Neutrophil (primary cell): ENCODE data around the gene BTK.

ENCODE experiments used
- H3K27ac ChIP-seq: fragments of 200-600 bp; sonication (generic); 2 replicates; pipeline ENCODE4 v1.5.1; 2016; ENCODE audit warnings: mild to moderate bottlenecking, moderate library complexity
- H3K27me3 ChIP-seq: fragments of 200-600 bp; sonication (generic); 2 replicates; pipeline ENCODE4 v1.6.0; 2016; ENCODE audit warnings: mild to moderate bottlenecking
- H3K36me3 ChIP-seq: fragments of 200-600 bp; sonication (generic); 2 replicates; pipeline ENCODE4 v1.5.1; 2017
- H3K4me1 ChIP-seq, 2 experiments: fragments of 200-600 bp in 1 of 2; sonication (generic) in 1 of 2; 1 replicate in 1 of 2; 2 replicates in 1 of 2; pipeline versions ENCODE4 v1.5.1 to v1.6.1; 2013 to 2016; ENCODE audit warnings: low read depth in 1 of 2, low read length in 1 of 2, mild to moderate bottlenecking in 1 of 2, moderate library complexity in 1 of 2; ENCODE audit not compliant: control insufficient read depth in 1 of 2, insufficient read depth in 1 of 2
- H3K4me3 ChIP-seq, 2 experiments: fragments of 200-600 bp in 1 of 2; sonication (generic) in 1 of 2; 1 replicate in 1 of 2; 2 replicates in 1 of 2; pipeline ENCODE4 v1.5.1; 2013 to 2016; ENCODE audit warnings: low read depth in 1 of 2, low read length in 1 of 2, mild to moderate bottlenecking in 1 of 2, moderate library complexity in 1 of 2
- H3K9me3 ChIP-seq: fragments of 200-600 bp; sonication (generic); 2 replicates; pipeline ENCODE4 v1.5.1; 2016
- CTCF ChIP-seq: fragments of 200-600 bp; sonication (generic); IDR thresholded peaks from 2 replicates; pipeline ENCODE4 v1.5.1; 2016; ENCODE audit warnings: antibody characterized with exemption

The BTK gene

GRCh38 chrX:101385795-101386541 lies at the start of gene BTK:
BTK (minus strand) TSS chrX:101386191; CDS start chrX:101375284, 10,907 bp downstream.
- Histone ChIP-seq H3K4me1 (peaks cover 32 to 39% of the 10 kb centered on the region in 2 experiments), H3K4me3 (peak within 1 kb of the TSS; percentile 61 to 75), H3K9me3 (no peaks in the 10 kb centered on the region), H3K27ac (peak within 1 kb of the TSS; percentile 85), H3K36me3 (no peaks in the 10 kb centered on the region), H3K27me3 (no peaks in the 10 kb centered on the region)
- no peak for TF ChIP-seq CTCF

- no peak for TF ChIP-seq CTCF
- H3K9me3 ChIP-seq, result no peaks in the 10 kb centered on the region
- H3K4me3 ChIP-seq, result no peak overlapping the region
- no peaks in the 10 kb centered on the region for H3K27me3 ChIP-seq
- no peaks in the 10 kb centered on the region for H3K36me3 ChIP-seq
- H3K27ac ChIP-seq, result no peak overlapping the region
- H3K4me1 ChIP-seq, result peaks cover 3 to 4% of the 10 kb centered on the region in 2 experiments
Measured at GRCh38 chrX:101430457-101431078, 44.6 kb upstream of the BTK start.

GRCh38 chrX:101429934-101430333 lies 43.9 kb upstream of the BTK start:
- H3K4me3 ChIP-seq, result no peak overlapping the region
- H3K27ac ChIP-seq, result no peak overlapping the region
- no peaks in the 10 kb centered on the region for H3K27me3 ChIP-seq
- no peak for TF ChIP-seq CTCF
- H3K9me3 ChIP-seq, result no peaks in the 10 kb centered on the region
- H3K4me1 ChIP-seq, result peaks cover 3 to 4% of the 10 kb centered on the region in 2 experiments
- H3K36me3 ChIP-seq, result no peaks in the 10 kb centered on the region

GRCh38 chrX:101427954-101428353 lies 42.0 kb upstream of the BTK start:
- H3K36me3 ChIP-seq, result no peaks in the 10 kb centered on the region
- no peak overlapping the region for H3K27ac ChIP-seq
- no peaks in the 10 kb centered on the region for H3K27me3 ChIP-seq
- peaks cover 3 to 4% of the 10 kb centered on the region in 2 experiments for H3K4me1 ChIP-seq
- no peaks in the 10 kb centered on the region for H3K9me3 ChIP-seq
- no peak for TF ChIP-seq CTCF
- no peak overlapping the region for H3K4me3 ChIP-seq

GRCh38 chrX:101419489-101419888 lies 33.5 kb upstream of the BTK start:
- Histone ChIP-seq H3K9me3 (no peaks in the 10 kb centered on the region), H3K4me3 (no peak overlapping the region), H3K36me3 (no peaks in the 10 kb centered on the region), H3K27me3 (no peaks in the 10 kb centered on the region), H3K4me1 (peaks cover 9 to 12% of the 10 kb centered on the region in 2 experiments), H3K27ac (no peak overlapping the region)
- TF ChIP-seq CTCF, result no peak
